A549 (cell line): ENCODE measurements around the gene MFN2. TPM values are rescaled to one million over a fixed set of nuclear protein-coding genes. Genes with fewer than 3 reads are reported as not detected.

ENCODE experiments used
- ATAC-seq, 2 experiments: fragments of 200-7000 bp in 1 of 2; fragments of >200 bp in 1 of 2; cut with Nextera tagmentation in 1 of 2; cut with Tn5 transposase in 1 of 2; 3 replicates each; pipeline versions ENCODE4 v1.8.0 to v1.9.1; 2018 to 2020; ENCODE audit warnings: mild to moderate bottlenecking in 1 of 2, moderate library complexity in 1 of 2
- CTCF ChIA-PET: fragments of 300-600 bp; sonication (Branson Sonifier 250); formaldehyde crosslinking; extraction: SDS; loops from one replicate; lab custom pipeline; 2021; ENCODE audit warnings: antibody characterized with exemption, inconsistent platforms; lab: Yijun Ruan, JAX
- POLR2A ChIA-PET: fragments of 350-600 bp; formaldehyde crosslinking; extraction: SDS; loops from one replicate; lab custom pipeline; 2021; ENCODE audit warnings: antibody characterized with exemption, inconsistent platforms; lab: Yijun Ruan, JAX
- DNase-seq, 2 experiments: peaks; one replicate each; pipeline versions ENCODE4 v3.0.0 to v3.0.0-alpha.2; 2011 to 2016; ENCODE audit warnings: low read depth in 1 of 2, low spot score in 1 of 2
- FAIRE-seq: peaks from 2 replicates; lab custom pipeline; 2011; peaks lifted over from hg19 to GRCh38; lab: Jason Lieb, UNC
- H3K27ac ChIP-seq, 2 experiments: fragments of >200 bp; sonication (Bioruptor Twin); formaldehyde crosslinking; 3 replicates each; pipeline ENCODE4 v1.5.1; 2016 to 2017
- H3K4me1 ChIP-seq: fragments of >200 bp; sonication (Bioruptor Twin); formaldehyde crosslinking; 3 replicates; pipeline ENCODE4 v1.6.1; 2016
- H3K4me2 ChIP-seq: fragments of >200 bp; sonication (Bioruptor Twin); formaldehyde crosslinking; 3 replicates; pipeline ENCODE4 v1.6.1; 2016
- H3K4me3 ChIP-seq: fragments of >200 bp; sonication (Bioruptor Twin); formaldehyde crosslinking; 3 replicates; pipeline ENCODE4 v1.5.1; 2016
- H3K9me3 ChIP-seq: fragments of >200 bp; sonication (Bioruptor Twin); formaldehyde crosslinking; 3 replicates; pipeline ENCODE4 v1.6.1; 2016
- CBX8 ChIP-seq: fragments of 200-600 bp; sonication (generic); IDR thresholded peaks from 2 replicates; pipeline ENCODE4 v1.6.1; 2016
- CHD2 ChIP-seq: fragments of 150-350 bp; IDR thresholded peaks from 2 replicates; pipeline ENCODE4 v1.6.1; 2014; ENCODE audit warnings: low read length; ENCODE audit not compliant: partially characterized antibody
- CHD4 ChIP-seq: fragments of 200-600 bp; sonication (generic); IDR thresholded peaks from 2 replicates; pipeline ENCODE4 v1.6.1; 2016; ENCODE audit warnings: antibody characterized with exemption, mild to moderate bottlenecking, borderline replicate concordance
- E2F6 ChIP-seq: IDR thresholded peaks from 2 replicates; pipeline ENCODE4 v1.6.1; 2012; ENCODE audit warnings: low read depth, borderline replicate concordance
- ESRRA ChIP-seq: fragments of 150-350 bp; IDR thresholded peaks from 2 replicates; pipeline ENCODE4 v1.6.1; 2014; ENCODE audit warnings: mild to moderate bottlenecking, low read length, borderline replicate concordance
- GATA3 ChIP-seq: IDR thresholded peaks from 2 replicates; pipeline ENCODE4 v1.6.1; 2012; ENCODE audit warnings: borderline replicate concordance
- KDM1A ChIP-seq: fragments of 200-600 bp; sonication (generic); IDR thresholded peaks from 2 replicates; pipeline ENCODE4 v1.6.1; 2016; ENCODE audit warnings: low read depth, mild to moderate bottlenecking
- MAFK ChIP-seq: fragments of 450-650 bp; IDR thresholded peaks from 2 replicates; pipeline ENCODE4 v1.6.1; 2014; ENCODE audit not compliant: partially characterized antibody
- MAX ChIP-seq: IDR thresholded peaks from 2 replicates; pipeline ENCODE4 v1.6.1; 2012
- NFE2L2 ChIP-seq: fragments of 150-350 bp; conservative IDR thresholded peaks from 2 replicates; pipeline ENCODE4 v1.6.1; 2014; ENCODE audit warnings: low read length
- PHF8 ChIP-seq: fragments of 200-600 bp; sonication (generic); IDR thresholded peaks from 2 replicates; pipeline ENCODE4 v1.6.1; 2016; ENCODE audit warnings: low read depth, mild to moderate bottlenecking, antibody characterized with exemption, moderate library complexity, borderline replicate concordance
- POLR2A ChIP-seq: IDR thresholded peaks from 2 replicates; pipeline ENCODE4 v1.6.1; 2012; ENCODE audit warnings: mild to moderate bottlenecking, low read length
- RARB ChIP-seq: fragments of 250-450 bp; sonication (Bioruptor Pico); IDR thresholded peaks from 2 replicates; pipeline ENCODE4 v1.8.0; 2021; ENCODE audit warnings: mild to moderate bottlenecking, moderate library complexity
- REST ChIP-seq: fragments of 200-600 bp; sonication (generic); IDR thresholded peaks from 2 replicates; pipeline ENCODE4 v1.6.1; 2016; ENCODE audit warnings: antibody characterized with exemption, mild to moderate bottlenecking, moderate library complexity
- RFX5 ChIP-seq: fragments of 450-650 bp; IDR thresholded peaks from 2 replicates; pipeline ENCODE4 v1.7.1; 2014; ENCODE audit warnings: antibody characterized with exemption, mild to moderate bottlenecking, moderate library complexity
- SREBF2 ChIP-seq: fragments of 450-650 bp; IDR thresholded peaks from 2 replicates; pipeline ENCODE4 v1.6.1; 2014; ENCODE audit warnings: mild to moderate bottlenecking, moderate library complexity
- ZC3H11A ChIP-seq: fragments of 450-650 bp; IDR thresholded peaks from 2 replicates; pipeline ENCODE4 v1.6.1; 2014; ENCODE audit warnings: antibody characterized with exemption, mild to moderate bottlenecking
- ZFP36 ChIP-seq: fragments of 450-650 bp; IDR thresholded peaks from 2 replicates; pipeline ENCODE4 v1.6.1; 2014; ENCODE audit warnings: borderline replicate concordance; ENCODE audit not compliant: partially characterized antibody
- WGBS: methylation state at CpG from one replicate; pipeline ENCODE4 v1.1.6; 2017; ENCODE audit errors: missing lambda C conversion rate; 5-methylcytosine and 5-hydroxymethylcytosine counted together
- polyA plus RNA-seq, 4 experiments: library from polyadenylated mRNA; depleted of rRNA in 3 of 4; stranded (reverse); fragments of >200 nt; fragmentation: RNase III in 1 of 4; extraction: RNeasy Plus Mini Kit Qiagen cat#74134 plus additional on column Dnase treatment in 1 of 4; gene quantifications; 2 replicates in 3 of 4; 3 replicates in 1 of 4; pipeline ENCODE4 v1.2.3, GENCODE V29; 2011 to 2017

The MFN2 gene
- polyA plus RNA-seq, 2 of the 4 experiments (the other 2 are of a cell fraction): 34.7 to 36.8 TPM

GRCh38 chr1:11955221-11955620 lies 25.0 kb upstream of the MFN2 start:
- Histone ChIP-seq H3K4me2 (no peak overlapping the region), H3K4me1 (no peaks in the 10 kb centered on the region), H3K4me3 (no peak overlapping the region), H3K9me3 (no peaks in the 10 kb centered on the region), H3K27ac (no peak overlapping the region)
- WGBS: 85% methylated on average over 6 of the region's 6 CpGs
- DNase-seq (no peak), FAIRE-seq (no peak), ATAC-seq (no peak)
- no peak for TF ChIP-seq CHD2
- ChIA-PET CTCF (interaction anchor here (0.9 kb wide), 1 partner anchor 12 kb away, joined by 5 read pairs; no protein-coding TSS in a partner anchor), POLR2A (no interaction called here)

- H3K4me2 ChIP-seq: no peak overlapping the region
- ATAC-seq (no peak), DNase-seq (no peak), FAIRE-seq (no peak)
- TF ChIP-seq POLR2A (no peak), PHF8 (no peak), RARB (no peak), MAFK (no peak), CHD2 (no peak), NFE2L2 (no peak), SREBF2 (no peak), GATA3 (no peak), MAX (no peak), CBX8 (no peak), ZC3H11A (no peak), E2F6 (no peak), RFX5 (no peak), REST (no peak), ESRRA (no peak), KDM1A (no peak), CHD4 (no peak)
- no peaks in the 10 kb centered on the region for H3K4me1 ChIP-seq
- POLR2A ChIA-PET: no interaction called here
- no peaks in the 10 kb centered on the region for H3K9me3 ChIP-seq
- WGBS: 90% methylated on average over 5 of the region's 5 CpGs
- H3K4me3 ChIP-seq: no peak overlapping the region
- CTCF ChIA-PET: interaction anchor here (1.0 kb wide), 1 partner anchor 10 kb away, joined by 4 read pairs; no protein-coding TSS in a partner anchor
- H3K27ac ChIP-seq: no peak overlapping the region
These were observed 22.8 kb upstream of the MFN2 start for GRCh38 chr1:11957398-11957797.

GRCh38 chr1:11957897-11958296 lies 22.3 kb upstream of the MFN2 start:
- no peak for DNase-seq
- H3K4me1 ChIP-seq: no peaks in the 10 kb centered on the region
- WGBS: 98% methylated on average over 12 of the region's 12 CpGs
- peak; percentile 83 for TF ChIP-seq ZFP36
- TF ChIP-seq MAX: no peak
- no peak overlapping the region for H3K4me2 ChIP-seq
- ChIA-PET CTCF (no interaction called here), POLR2A (no interaction called here)
- no peak overlapping the region for H3K27ac ChIP-seq
- no peak for ATAC-seq
- H3K9me3 ChIP-seq: no peaks in the 10 kb centered on the region
- H3K4me3 ChIP-seq: no peak overlapping the region
- no peak for FAIRE-seq
